ENCODE measurements around the gene LKAAEAR1.

LKAAEAR1 gene

GRCh38 chr20:64077876-64078551 is 6.2 kb downstream of the LKAAEAR1 start:
- TF ChIP-seq SIN3A (IDR thresholded peaks at IDR 0.05; ENCODE audit: borderline replicate concordance, insufficient read depth, low read length), result no peak
- TF ChIP-seq TAF1 (IDR thresholded peaks at IDR 0.05; ENCODE audit: borderline replicate concordance, insufficient read depth, low read length), result no peak
- TF ChIP-seq POLR2AphosphoS5 (IDR thresholded peaks at IDR 0.05; ENCODE audit: low read depth, low read length), result no peak
- no peak for TF ChIP-seq REST (IDR thresholded peaks at IDR 0.05; ENCODE audit: insufficient read depth in 1 of 2, low read depth in 2 of 2, low read length in 2 of 2)
- TF ChIP-seq FOXP2 (optimal IDR thresholded peaks at IDR 0.05; ENCODE audit: borderline replicate concordance, extremely low read depth, extremely low read length, insufficient read depth), result no peak

- TF ChIP-seq POLR2AphosphoS5 (IDR thresholded peaks at IDR 0.05; ENCODE audit: low read depth, low read length) (no peak), FOXP2 (optimal IDR thresholded peaks at IDR 0.05; ENCODE audit: borderline replicate concordance, extremely low read depth, extremely low read length, insufficient read depth) (no peak), REST (IDR thresholded peaks at IDR 0.05; ENCODE audit: insufficient read depth in 1 of 2, low read depth in 2 of 2, low read length in 2 of 2) (no peak), SIN3A (IDR thresholded peaks at IDR 0.05; ENCODE audit: borderline replicate concordance, insufficient read depth, low read length) (no peak), TAF1 (IDR thresholded peaks at IDR 0.05; ENCODE audit: borderline replicate concordance, insufficient read depth, low read length) (no peak)
These were observed 6.7 kb downstream of the LKAAEAR1 start for GRCh38 chr20:64077541-64077875.

- TF ChIP-seq REST (IDR thresholded peaks at IDR 0.05; ENCODE audit: insufficient read depth in 1 of 2, low read depth in 2 of 2, low read length in 2 of 2) (no peak), FOXP2 (optimal IDR thresholded peaks at IDR 0.05; ENCODE audit: borderline replicate concordance, extremely low read depth, extremely low read length, insufficient read depth) (no peak), POLR2AphosphoS5 (IDR thresholded peaks at IDR 0.05; ENCODE audit: low read depth, low read length) (no peak), TAF1 (IDR thresholded peaks at IDR 0.05; ENCODE audit: borderline replicate concordance, insufficient read depth, low read length) (no peak), SIN3A (IDR thresholded peaks at IDR 0.05; ENCODE audit: borderline replicate concordance, insufficient read depth, low read length) (no peak)
These were observed 7.1 kb downstream of the LKAAEAR1 start for GRCh38 chr20:64077094-64077493.

- no peak for TF ChIP-seq TAF1 (IDR thresholded peaks at IDR 0.05; ENCODE audit: borderline replicate concordance, insufficient read depth, low read length)
- TF ChIP-seq FOXP2 (optimal IDR thresholded peaks at IDR 0.05; ENCODE audit: borderline replicate concordance, extremely low read depth, extremely low read length, insufficient read depth), result no peak
These were observed 7.9 kb downstream of the LKAAEAR1 start for GRCh38 chr20:64076061-64076997.

GRCh38 chr20:64075556-64075955 is 8.6 kb downstream of the LKAAEAR1 start:
- no peak for TF ChIP-seq REST (IDR thresholded peaks at IDR 0.05; ENCODE audit: insufficient read depth in 1 of 2, low read depth in 2 of 2, low read length in 2 of 2)
- TF ChIP-seq TAF1 (IDR thresholded peaks at IDR 0.05; ENCODE audit: borderline replicate concordance, insufficient read depth, low read length), result no peak
- TF ChIP-seq FOXP2 (optimal IDR thresholded peaks at IDR 0.05; ENCODE audit: borderline replicate concordance, extremely low read depth, extremely low read length, insufficient read depth), result no peak
- TF ChIP-seq POLR2AphosphoS5 (IDR thresholded peaks at IDR 0.05; ENCODE audit: low read depth, low read length), result no peak
- no peak for TF ChIP-seq SIN3A (IDR thresholded peaks at IDR 0.05; ENCODE audit: borderline replicate concordance, insufficient read depth, low read length)

Measured in PFSK-1 (cell line).